Tibial artery (tissue), 4 donors: ENCODE data around the gene MARK4.

Experiments
- DNase-seq, 2 donors: peaks; one replicate each; pipeline ENCODE4 v3.0.0-alpha.2; 2019
- H3K27ac ChIP-seq, 2 donors: fragments of 200-600 bp; sonication (generic) in 1 of 2; 1 replicate in 1 of 2; 2 replicates in 1 of 2; pipeline ENCODE4 v1.5.1; 2018 to 2019; ENCODE audit warnings: mild to moderate bottlenecking in 1 of 2
- H3K27me3 ChIP-seq, 2 donors: fragments of 200-600 bp; sonication (generic) in 1 of 2; one replicate each; pipeline versions ENCODE4 v1.5.1 to v1.6.0; 2016 to 2019
- H3K36me3 ChIP-seq, 3 donors: fragments of 200-600 bp; sonication (generic) in 2 of 3; one replicate each; pipeline ENCODE4 v1.5.1; 2016 to 2019; ENCODE audit warnings: mild to moderate bottlenecking in 2 of 3
- H3K4me1 ChIP-seq, 4 donors: fragments of 200-600 bp; sonication (generic) in 2 of 4; 1 replicate in 3 of 4; 2 replicates in 1 of 4; pipeline ENCODE4 v1.5.1; 2016 to 2019
- H3K4me3 ChIP-seq, 2 donors: fragments of 200-600 bp; sonication (generic) in 1 of 2; 1 replicate in 1 of 2; 2 replicates in 1 of 2; pipeline ENCODE4 v1.5.1; 2018 to 2019; ENCODE audit warnings: mild to moderate bottlenecking in 2 of 2
- H3K9me3 ChIP-seq, 3 donors: fragments of 200-600 bp; sonication (generic) in 1 of 3; one replicate each; pipeline ENCODE4 v1.5.1; 2016 to 2019
- CTCF ChIP-seq, 2 experiments: fragments of 200-600 bp in 1 of 2; fragments of 450-650 bp in 1 of 2; IDR thresholded peaks; one replicate each; pipeline ENCODE4 v1.5.1; 2017 to 2019; ENCODE audit warnings: antibody characterized with exemption in 2 of 2, mild to moderate bottlenecking in 1 of 2, moderate library complexity in 1 of 2
- intact Hi-C: fragments of 100-400 bp; cut with DNase I; formaldehyde crosslinking; loops from one replicate; pipeline ENCODE4 v1.15.0; 2023; ENCODE audit warnings: low total_unique reads

MARK4 gene

GRCh38 chr19:45213031-45213430, 38.0 kb upstream of the MARK4 start:
- Histone ChIP-seq H3K27ac (no peak overlapping the region), H3K36me3 (no peaks in the 10 kb centered on the region), H3K9me3 (no peaks in the 10 kb centered on the region), H3K4me3 (no peak overlapping the region), H3K4me1 (peaks cover 0 to 24% (median 16%) of the 10 kb centered on the region in 4 donors), H3K27me3 (peaks cover 0 to 45% of the 10 kb centered on the region in 2 donors)
- no peak for DNase-seq
- intact Hi-C loops: no loop called here
- no peak for TF ChIP-seq CTCF (IDR thresholded peaks at IDR 0.05)

DNA sequence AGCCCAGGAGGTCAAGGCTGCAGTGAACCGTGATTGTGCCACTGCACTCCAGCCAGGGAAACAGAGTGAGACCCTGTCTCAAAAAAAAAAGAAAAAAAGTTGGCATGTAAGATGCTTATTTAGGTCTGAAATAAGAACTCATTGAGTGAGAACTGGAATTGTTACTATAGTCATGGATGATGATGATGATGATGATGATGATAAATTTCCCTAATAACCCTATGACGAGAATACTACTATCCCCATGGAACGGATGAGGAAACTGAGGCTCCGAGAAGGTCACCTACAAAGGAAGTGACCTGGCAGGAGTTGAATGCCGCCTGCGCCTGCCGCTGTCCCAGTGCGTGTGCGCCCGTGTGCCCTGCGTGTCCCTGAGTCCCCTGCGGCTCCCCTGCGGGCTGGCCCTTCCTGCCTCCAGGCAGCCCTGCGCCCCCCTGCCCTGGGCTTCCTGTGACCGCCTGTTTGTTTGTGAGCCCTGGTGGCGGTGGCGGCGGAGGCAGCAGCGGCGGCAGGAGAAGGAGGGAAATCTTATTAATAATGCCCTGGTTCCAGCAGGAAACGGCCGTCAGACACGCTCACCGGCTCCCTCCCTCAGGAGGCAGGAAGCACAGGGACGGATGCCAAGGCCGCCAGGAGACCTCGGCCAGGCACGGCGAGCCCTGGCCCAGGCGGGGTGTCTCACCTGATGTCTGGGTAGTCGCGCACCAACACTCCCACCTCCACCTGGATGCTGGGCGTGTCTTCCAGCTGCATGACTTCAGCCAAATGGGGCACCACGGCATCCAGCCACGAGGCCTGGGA, 35.5 kb upstream of the MARK4 start:
- H3K4me1 ChIP-seq: peaks cover 0 to 24% (median 16%) of the 10 kb centered on the region in 4 donors
- TF ChIP-seq CTCF (IDR thresholded peaks at IDR 0.05): no peak
- intact Hi-C loops: no loop called here
- H3K36me3 ChIP-seq: no peaks in the 10 kb centered on the region
- peaks cover 0 to 65% of the 10 kb centered on the region in 2 donors for H3K27me3 ChIP-seq
- no peak overlapping the region for H3K27ac ChIP-seq
- no peak overlapping the region for H3K4me3 ChIP-seq
- no peaks in the 10 kb centered on the region for H3K9me3 ChIP-seq
- no peak for DNase-seq

- intact Hi-C loops: no loop called here
- peaks cover 0 to 24% (median 16%) of the 10 kb centered on the region in 4 donors for H3K4me1 ChIP-seq
- H3K36me3 ChIP-seq: no peaks in the 10 kb centered on the region
- no peak overlapping the region for H3K27ac ChIP-seq
- no peak overlapping the region for H3K4me3 ChIP-seq
- DNase-seq: no peak
- peaks cover 0 to 73% of the 10 kb centered on the region in 2 donors for H3K27me3 ChIP-seq
- H3K9me3 ChIP-seq: no peaks in the 10 kb centered on the region
- no peak for TF ChIP-seq CTCF (IDR thresholded peaks at IDR 0.05)
Measured at GRCh38 chr19:45216667-45217066, 34.4 kb upstream of the MARK4 start.

- intact Hi-C loops: no loop called here
- Histone ChIP-seq H3K4me3 (no peak overlapping the region), H3K27ac (no peak overlapping the region), H3K9me3 (no peaks in the 10 kb centered on the region), H3K36me3 (no peaks in the 10 kb centered on the region), H3K4me1 (peaks cover 0 to 24% (median 16%) of the 10 kb centered on the region in 4 donors), H3K27me3 (peaks cover 0 to 67% of the 10 kb centered on the region in 2 donors)
- no peak for TF ChIP-seq CTCF (IDR thresholded peaks at IDR 0.05)
- no peak for DNase-seq
Measured at GRCh38 chr19:45217193-45217956, 33.7 kb upstream of the MARK4 start.

DNA sequence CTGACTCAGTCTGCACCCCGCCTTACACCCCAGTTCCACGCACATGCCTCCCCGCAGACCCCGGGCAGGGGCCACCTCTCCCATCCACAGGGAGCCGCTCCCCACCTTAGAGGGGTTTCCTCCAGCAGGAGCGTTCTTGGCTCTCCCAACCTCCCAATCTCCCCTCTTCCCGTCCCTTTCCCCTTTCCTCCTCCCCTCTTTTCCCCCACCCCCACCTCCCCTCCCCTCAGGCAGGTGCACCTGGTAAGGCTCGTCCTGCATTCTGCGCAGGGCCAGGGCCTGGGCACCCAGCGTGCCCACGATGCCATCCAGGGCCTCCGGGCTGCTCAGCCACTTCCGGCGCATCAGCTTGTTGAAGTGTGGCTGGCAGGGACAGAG, 33.1 kb upstream of the MARK4 start:
- Histone ChIP-seq H3K27ac (no peak overlapping the region), H3K36me3 (no peaks in the 10 kb centered on the region), H3K4me1 (peaks cover 0 to 24% (median 16%) of the 10 kb centered on the region in 4 donors), H3K9me3 (no peaks in the 10 kb centered on the region), H3K4me3 (no peak overlapping the region), H3K27me3 (peaks cover 0 to 67% of the 10 kb centered on the region in 2 donors)
- intact Hi-C loops: no loop called here
- DNase-seq: no peak
- no peak for TF ChIP-seq CTCF (IDR thresholded peaks at IDR 0.05)
